Astrocyte of the cerebellum (primary cell): ENCODE results near the gene NT5C3B.
"Not testable (repeated sequence)": the region's sequence is repeated elsewhere in the genome, so short reads cannot be mapped to it uniquely, and the experiment has no call there.

Experiments used
- DNase-seq: peaks from one replicate; pipeline ENCODE4 v3.0.0-alpha.2; 2011; ENCODE audit warnings: low read depth
- H3K4me3 ChIP-seq: 2 replicates; pipeline ENCODE4 v1.5.1; 2011; ENCODE audit warnings: mild to moderate bottlenecking, low read depth, low read length, moderate library complexity
- CTCF ChIP-seq: IDR thresholded peaks from 2 replicates; pipeline ENCODE4 v1.5.1; 2012; ENCODE audit warnings: low read length, low read depth, moderate library complexity, mild to moderate bottlenecking; ENCODE audit errors: missing control alignments
- in situ Hi-C: cut with HindIII; loops from 2 replicates; pipeline ENCODE4 v1.10.0; 2017; ENCODE audit warnings: low sequenced_read_pairs

The NT5C3B gene

GRCh38 chr17:41835800-41836549 is at the start of gene NT5C3B:
Gene NT5C3B (minus strand): TSS chr17:41836232. CDS start chr17:41836193, 39 bp downstream.
- no peak for TF ChIP-seq CTCF
- DNase-seq: no peak
- H3K4me3 ChIP-seq: peak within 1 kb of the TSS; percentile 77
- in situ Hi-C loops: no loop called here

- no peak overlapping the region for H3K4me3 ChIP-seq
- DNase-seq: no peak
- TF ChIP-seq CTCF: peak; percentile 43
- in situ Hi-C loops: no loop called here
Measured at GRCh38 chr17:41885733-41886132, 49.7 kb upstream of the NT5C3B start.

- in situ Hi-C loops: no loop called here
Measured at GRCh38 chr17:41882756-41883155, 46.7 kb upstream of the NT5C3B start.

GRCh38 chr17:41880130-41880529 is 44.1 kb upstream of the NT5C3B start:
- no peak for TF ChIP-seq CTCF
- no peak for DNase-seq
- in situ Hi-C loops: no loop called here
- H3K4me3 ChIP-seq: no peak overlapping the region

More at GRCh38 chr17:41882756-41883155, 46.7 kb upstream of the NT5C3B start:
- no peak for TF ChIP-seq CTCF
- DNase-seq: no peak
- no peak overlapping the region for H3K4me3 ChIP-seq

- in situ Hi-C loops, DNase-seq, H3K4me3 ChIP-seq: not testable (repeated sequence)
Measured at GRCh38 chr17:41874293-41874670, 38.2 kb upstream of the NT5C3B start.

GRCh38 chr17:41873559-41874292 is 37.7 kb upstream of the NT5C3B start:
- no peak for TF ChIP-seq CTCF
- in situ Hi-C loops: no loop called here

GRCh38 chr17:41871789-41872188 is 35.8 kb upstream of the NT5C3B start:
- in situ Hi-C loops: no loop called here
- no peak for DNase-seq
- no peak for TF ChIP-seq CTCF
- no peak overlapping the region for H3K4me3 ChIP-seq

More at GRCh38 chr17:41873559-41874292, 37.7 kb upstream of the NT5C3B start:
- H3K4me3 ChIP-seq: no peak overlapping the region
- no peak for DNase-seq
